UCSD-AML1 (cell line): ENCODE results near the gene FARP2.
"Not testable (repeated sequence)": the region's sequence is repeated elsewhere in the genome, so short reads cannot be mapped to it uniquely, and the experiment has no call there.

ENCODE experiments used
- DNase-seq: peaks from one replicate; lab custom pipeline; 2025; ENCODE audit not compliant: unreplicated experiment; lab: John Stamatoyannopoulos, UW

FARP2 gene

GRCh38 chr2:241399941-241400922, 44.1 kb downstream of the FARP2 start:
- DNase-seq = no peak

DNA sequence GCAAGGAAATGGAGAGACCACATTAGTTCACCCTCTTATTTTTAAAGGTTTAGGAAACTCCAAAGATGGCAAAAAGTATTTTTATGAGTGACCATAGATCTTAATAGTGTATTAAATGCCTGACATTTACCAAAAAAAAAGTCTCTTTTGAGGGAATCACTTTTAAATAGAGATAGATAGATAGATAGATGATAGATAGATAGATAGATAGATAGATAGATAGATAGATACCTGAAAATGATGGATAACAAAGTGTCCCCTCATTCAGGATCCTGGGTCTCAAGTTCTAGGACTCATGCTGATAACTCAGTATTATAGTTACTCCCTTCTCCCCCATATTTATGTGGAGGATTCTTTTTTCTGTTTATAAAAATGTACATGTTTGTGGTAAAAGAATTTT, 52.8 kb downstream of the FARP2 start:
- no peak for DNase-seq

GRCh38 chr2:241410739-241411176, 54.7 kb downstream of the FARP2 start:
- DNase-seq = no peak

DNA sequence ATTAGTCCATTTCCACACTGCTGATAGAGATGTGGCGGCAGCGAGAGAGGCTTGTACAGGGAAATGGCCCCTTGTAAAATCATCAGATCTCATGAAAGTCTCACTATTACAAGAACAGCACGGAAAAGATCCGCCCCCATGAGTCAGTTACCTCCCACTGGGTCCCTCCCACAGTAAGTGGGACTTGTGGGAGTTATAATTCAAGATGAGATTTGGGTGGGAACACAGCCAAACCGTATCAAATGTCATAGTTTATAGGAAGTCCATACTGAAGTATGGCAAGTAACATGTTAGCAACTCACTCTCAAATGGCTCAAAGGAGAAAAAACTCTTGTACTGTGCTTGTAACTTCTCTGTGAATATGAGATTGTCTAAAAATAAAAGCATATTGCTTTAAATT, 56.1 kb downstream of the FARP2 start:
- DNase-seq = no peak

DNA sequence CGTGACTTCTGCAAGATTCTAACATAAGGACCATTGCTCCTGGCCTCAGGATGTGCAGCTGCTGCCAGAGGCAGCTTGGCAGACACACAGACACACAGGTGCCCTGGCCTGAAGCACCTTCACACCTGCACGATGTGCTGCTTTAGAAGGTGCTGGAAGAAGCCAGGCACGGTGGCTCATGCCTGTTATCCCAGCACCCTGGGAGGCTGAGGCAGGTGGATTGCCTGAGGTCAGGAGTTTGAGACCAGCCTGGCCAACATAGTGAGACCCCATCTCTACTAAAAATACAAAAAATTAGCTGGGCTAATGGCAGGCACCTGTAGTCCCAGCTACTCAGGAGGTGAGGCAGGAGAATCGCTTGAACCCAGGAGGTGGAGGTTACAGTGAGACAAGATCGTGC, 57.4 kb downstream of the FARP2 start:
- DNase-seq = not testable (repeated sequence)

DNA sequence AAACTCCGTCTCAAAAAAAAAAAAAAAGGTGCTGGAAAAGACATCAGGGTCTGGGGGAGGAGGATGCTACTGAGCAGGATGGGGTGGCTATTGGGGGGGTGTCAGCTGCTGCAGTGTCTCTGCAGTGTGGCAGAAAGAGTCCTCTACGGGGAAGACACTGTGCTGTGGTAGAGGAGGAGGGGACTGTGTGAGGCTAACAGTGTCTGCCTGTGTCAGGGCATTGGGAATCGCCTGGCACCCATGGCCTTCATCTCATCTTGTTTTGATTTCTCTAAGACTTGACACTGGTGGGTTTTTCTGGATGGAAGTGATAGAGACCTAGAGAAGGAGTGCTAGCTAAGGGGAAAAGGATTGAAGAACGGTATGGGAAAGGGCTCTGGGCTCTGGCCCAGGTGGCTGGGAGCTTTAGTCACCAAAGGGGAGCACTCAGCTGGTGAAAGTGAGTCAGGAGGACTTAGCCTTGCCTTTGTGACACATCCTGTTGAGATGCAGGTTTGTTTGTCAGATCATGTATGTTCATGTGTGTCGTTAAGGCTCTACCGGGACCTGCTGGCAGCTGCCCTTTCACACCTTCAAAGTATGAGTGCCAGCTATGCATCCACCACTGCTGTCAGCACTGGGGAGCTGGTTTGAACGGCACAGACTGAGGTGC, 58.0 kb downstream of the FARP2 start:
- no peak for DNase-seq

DNA sequence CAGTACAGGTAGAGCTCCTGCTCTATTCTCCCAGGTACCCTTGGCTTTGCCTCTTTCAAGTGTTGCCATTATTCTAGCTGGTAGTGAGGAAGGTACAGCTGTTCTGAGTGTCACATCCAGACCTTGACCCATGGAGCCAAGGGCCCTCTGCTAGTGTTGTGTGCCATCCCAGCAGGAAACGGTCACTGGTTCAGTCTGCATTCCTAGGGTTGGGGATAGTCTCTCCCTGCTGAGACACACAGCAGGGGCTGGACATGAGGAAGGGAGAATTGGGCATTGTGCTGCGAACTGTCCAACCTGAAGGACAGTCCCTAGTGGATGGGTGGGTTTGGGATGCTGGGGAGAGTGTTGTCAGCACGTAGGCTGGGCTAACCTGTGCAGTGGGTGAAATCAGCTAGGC, 59.1 kb downstream of the FARP2 start:
- no peak for DNase-seq

DNA sequence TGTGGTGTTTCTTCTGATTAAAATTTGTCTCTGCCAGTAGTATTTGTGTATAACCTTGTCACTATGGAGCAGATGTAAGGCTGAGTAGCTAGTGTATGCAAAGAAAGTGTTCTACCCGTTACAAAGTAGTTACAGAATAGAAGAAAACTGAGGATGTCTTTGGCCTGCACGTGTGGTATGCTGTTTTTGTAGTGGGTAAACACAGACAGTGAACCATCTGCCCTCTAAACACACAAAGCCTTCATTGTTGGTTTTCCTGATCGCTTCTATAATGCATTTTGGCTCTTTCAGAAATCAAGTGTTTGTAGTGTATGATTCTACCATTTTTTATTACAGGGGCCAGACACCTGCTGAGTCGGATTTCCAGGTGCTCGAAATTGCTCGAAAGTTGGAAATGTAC, 61.5 kb downstream of the FARP2 start:
- DNase-seq = no peak

DNA sequence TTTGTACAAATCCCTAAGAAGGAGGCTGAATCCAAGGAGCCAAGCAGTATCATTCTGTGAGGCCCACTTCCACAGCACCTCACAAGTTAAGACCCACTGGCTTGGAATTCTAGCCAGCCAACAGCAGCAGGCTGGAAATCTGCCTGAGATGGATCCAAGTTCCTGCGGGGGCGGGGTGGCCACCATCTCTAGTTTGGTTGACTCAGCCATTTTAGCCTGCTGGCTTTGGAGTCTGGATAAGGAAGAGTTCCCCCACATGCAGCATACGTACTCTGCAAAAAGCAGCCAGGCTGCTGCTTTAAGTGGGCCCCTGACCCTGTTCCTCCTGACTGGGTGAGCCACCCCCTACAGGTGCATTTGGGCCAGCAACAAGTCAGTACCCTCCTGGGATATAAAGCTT, 65.2 kb downstream of the FARP2 start:
- no peak for DNase-seq

DNA sequence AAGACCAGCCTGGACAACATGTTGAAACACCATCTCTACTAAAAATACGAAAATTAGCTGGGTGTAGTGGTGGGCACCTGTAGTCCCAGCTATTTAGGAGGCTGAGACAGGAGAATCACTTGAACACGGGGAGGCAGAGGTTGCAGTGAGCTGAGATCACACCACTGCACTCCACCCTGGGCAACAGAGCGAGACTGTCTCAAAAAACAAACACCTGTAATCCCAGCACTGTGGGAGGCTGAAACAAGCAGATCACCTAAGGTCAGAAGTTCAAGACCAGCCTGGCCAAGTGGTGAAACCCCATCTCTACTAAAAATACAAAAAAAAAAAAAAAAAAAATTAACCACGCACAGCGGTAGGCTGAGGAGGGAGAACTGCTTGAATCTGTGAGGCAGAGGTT, 65.9 kb downstream of the FARP2 start:
- not testable (repeated sequence) for DNase-seq

GRCh38 chr2:241422350-241422749, 66.3 kb downstream of the FARP2 start:
- DNase-seq = no peak

DNA sequence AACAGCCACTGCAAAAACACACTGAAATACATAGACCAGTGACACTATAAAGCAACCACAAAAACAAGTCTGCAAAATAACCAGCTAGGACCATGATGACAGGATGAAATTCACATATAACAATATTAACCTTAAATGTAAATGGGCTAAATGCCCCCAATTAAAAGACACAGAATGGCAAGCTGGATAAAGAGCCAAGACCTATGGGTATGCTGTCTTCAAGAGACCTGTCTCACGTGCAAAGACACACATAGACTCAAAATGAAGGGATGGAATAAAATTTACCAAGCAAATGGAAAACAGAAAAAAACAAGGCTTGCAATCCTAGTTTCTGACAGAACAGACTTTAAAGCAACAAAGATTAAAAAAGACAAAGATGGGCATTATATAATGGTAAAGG, 67.4 kb downstream of the FARP2 start:
- DNase-seq = not testable (repeated sequence)

- DNase-seq = no peak
Measured at GRCh38 chr2:241425368-241425767, 69.3 kb downstream of the FARP2 start.

- DNase-seq = no peak
Measured at GRCh38 chr2:241430178-241430577, 74.1 kb downstream of the FARP2 start.

GRCh38 chr2:241432824-241433448, 76.9 kb downstream of the FARP2 start:
- DNase-seq = no peak

DNA sequence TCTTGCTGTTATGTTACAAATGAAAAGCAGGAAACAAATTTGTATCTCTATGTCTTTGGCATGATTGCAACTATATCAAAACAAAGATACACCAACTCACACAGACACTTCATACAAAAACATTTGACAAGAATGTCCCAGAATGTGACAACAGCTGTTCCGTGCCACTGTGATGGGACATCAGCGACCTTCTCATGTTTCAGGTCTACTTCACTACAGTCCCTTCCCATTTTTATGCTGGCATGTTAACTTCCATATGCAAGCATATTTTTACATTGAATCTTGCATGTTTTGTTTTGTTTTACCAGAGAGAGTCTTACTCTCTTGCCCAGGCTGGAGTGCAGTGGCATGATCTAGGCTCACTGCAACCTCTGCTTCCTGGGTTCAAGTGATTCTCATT, 81.1 kb downstream of the FARP2 start:
- DNase-seq = no peak

GRCh38 chr2:241441492-241441891, 85.4 kb downstream of the FARP2 start:
- DNase-seq = no peak

- peak; percentile 69 for DNase-seq
Measured at GRCh38 chr2:241443486-241444223, 87.6 kb downstream of the FARP2 start.

DNA sequence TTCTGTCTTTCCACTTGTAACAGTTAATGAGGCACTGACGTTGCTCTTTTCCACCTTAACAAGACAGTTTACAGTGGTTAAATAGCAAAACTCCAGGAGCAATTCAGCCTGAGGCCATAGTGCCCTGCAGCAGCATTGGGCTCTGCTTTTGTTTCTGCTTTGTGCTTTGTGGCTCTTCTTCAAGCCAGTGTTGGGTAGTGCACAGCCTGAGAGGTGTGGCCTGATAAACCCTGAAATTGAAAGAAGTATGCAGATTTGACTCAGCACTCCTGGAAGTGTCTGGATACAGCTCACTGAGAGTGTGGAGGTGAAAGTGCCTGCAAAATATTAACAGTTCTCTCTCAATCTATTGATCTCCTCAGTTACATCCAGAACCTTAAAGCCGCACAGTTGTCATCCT, 89.3 kb downstream of the FARP2 start:
- DNase-seq = no peak

DNA sequence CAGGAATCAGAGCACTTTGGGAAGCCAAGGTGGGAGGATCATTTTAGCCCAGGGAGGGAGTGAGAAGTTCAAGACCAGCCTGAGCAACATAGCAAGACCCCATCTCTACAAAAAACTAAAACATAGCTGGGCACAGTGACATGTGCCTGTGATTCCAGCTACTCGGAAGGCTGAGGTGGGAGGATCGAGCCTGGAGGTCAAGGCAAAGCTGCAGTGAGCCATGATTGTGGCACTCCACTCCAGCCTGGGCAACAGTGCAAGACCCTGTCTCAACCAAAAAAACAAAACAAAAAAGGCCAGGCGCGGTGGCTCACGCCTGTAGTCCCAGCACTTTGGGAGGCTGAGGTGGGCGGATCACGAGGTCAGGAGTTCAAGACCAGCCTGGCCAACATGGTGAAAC, 94.0 kb downstream of the FARP2 start:
- DNase-seq = not testable (repeated sequence)

GRCh38 chr2:241451840-241452506, 95.9 kb downstream of the FARP2 start:
- DNase-seq = no peak
